ENCODE data around the gene EPHA4.

The EPHA4 gene

GRCh38 chr2:221553333-221553732, 18.8 kb downstream of the EPHA4 start:
- in situ Hi-C loops (cut with HindIII; ENCODE audit: low sequenced_read_pairs), result no loop called here
- TF ChIP-seq CTCF (IDR thresholded peaks at IDR 0.05; ENCODE audit: low read depth, low read length), result no peak
- DNase-seq (ENCODE audit: low read depth, low spot score), result no peak
- no peak overlapping the region for H3K4me3 ChIP-seq (ENCODE audit: low read depth, low read length)

- in situ Hi-C loops (cut with HindIII; ENCODE audit: low sequenced_read_pairs), result no loop called here
- DNase-seq (ENCODE audit: low read depth, low spot score), result no peak
- no peak overlapping the region for H3K4me3 ChIP-seq (ENCODE audit: low read depth, low read length)
- TF ChIP-seq CTCF (IDR thresholded peaks at IDR 0.05; ENCODE audit: low read depth, low read length), result no peak
These were observed 19.8 kb downstream of the EPHA4 start for GRCh38 chr2:221552291-221552690.

GRCh38 chr2:221551864-221552263, 20.2 kb downstream of the EPHA4 start:
- H3K4me3 ChIP-seq (ENCODE audit: low read depth, low read length), result no peak overlapping the region
- in situ Hi-C loops (cut with HindIII; ENCODE audit: low sequenced_read_pairs), result no loop called here
- TF ChIP-seq CTCF (IDR thresholded peaks at IDR 0.05; ENCODE audit: low read depth, low read length), result no peak
- no peak for DNase-seq (ENCODE audit: low read depth, low spot score)

- no peak for TF ChIP-seq CTCF (IDR thresholded peaks at IDR 0.05; ENCODE audit: low read depth, low read length)
- peak; percentile 59 for DNase-seq (ENCODE audit: low read depth, low spot score)
- no peak overlapping the region for H3K4me3 ChIP-seq (ENCODE audit: low read depth, low read length)
- in situ Hi-C loops (cut with HindIII; ENCODE audit: low sequenced_read_pairs), result no loop called here
These were observed 23.0 kb downstream of the EPHA4 start for GRCh38 chr2:221549143-221549542.

GRCh38 chr2:221546505-221547225, 25.4 kb downstream of the EPHA4 start:
- H3K4me3 ChIP-seq (ENCODE audit: low read depth, low read length), result no peak overlapping the region
- TF ChIP-seq CTCF (IDR thresholded peaks at IDR 0.05; ENCODE audit: low read depth, low read length), result no peak
- in situ Hi-C loops (cut with HindIII; ENCODE audit: low sequenced_read_pairs), result no loop called here
- no peak for DNase-seq (ENCODE audit: low read depth, low spot score)

- in situ Hi-C loops (cut with HindIII; ENCODE audit: low sequenced_read_pairs), result no loop called here
- DNase-seq (ENCODE audit: low read depth, low spot score), result no peak
- TF ChIP-seq CTCF (IDR thresholded peaks at IDR 0.05; ENCODE audit: low read depth, low read length), result no peak
- no peak overlapping the region for H3K4me3 ChIP-seq (ENCODE audit: low read depth, low read length)
These were observed 30.9 kb downstream of the EPHA4 start for GRCh38 chr2:221541131-221541735.

All from astrocyte of the spinal cord (primary cell).